ENCODE data around the gene PPA2.

The PPA2 gene

DNA sequence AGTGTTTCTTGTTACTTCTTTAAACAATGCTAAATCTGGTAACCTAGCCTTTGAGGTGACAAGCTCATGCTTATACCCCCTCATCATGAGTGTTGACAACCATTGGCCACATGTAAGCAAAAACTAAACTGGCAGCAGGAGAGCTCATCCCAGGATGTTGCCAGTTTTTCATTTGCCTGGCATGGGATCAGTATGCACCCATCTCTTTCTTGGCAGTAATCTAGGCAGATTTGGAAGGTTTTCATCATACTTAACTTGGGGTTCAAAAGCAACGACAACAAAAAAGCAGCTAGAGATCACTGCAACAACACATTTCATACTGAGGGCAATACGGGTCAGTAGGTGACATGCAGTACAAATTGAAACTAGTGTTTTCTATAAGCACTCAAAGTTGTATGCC is 122.0 kb downstream of the PPA2 start:
- Histone ChIP-seq H3K4me3 (ENCODE audit: low read depth, low read length) (no peak overlapping the region), H3K9me3 (no peaks in the 10 kb centered on the region), H3K36me3 (no peaks in the 10 kb centered on the region), H3K27me3 (no peaks in the 10 kb centered on the region), H3K4me1 (no peaks in the 10 kb centered on the region)
- no peak for DNase-seq
- TF ChIP-seq, protein P1, sequence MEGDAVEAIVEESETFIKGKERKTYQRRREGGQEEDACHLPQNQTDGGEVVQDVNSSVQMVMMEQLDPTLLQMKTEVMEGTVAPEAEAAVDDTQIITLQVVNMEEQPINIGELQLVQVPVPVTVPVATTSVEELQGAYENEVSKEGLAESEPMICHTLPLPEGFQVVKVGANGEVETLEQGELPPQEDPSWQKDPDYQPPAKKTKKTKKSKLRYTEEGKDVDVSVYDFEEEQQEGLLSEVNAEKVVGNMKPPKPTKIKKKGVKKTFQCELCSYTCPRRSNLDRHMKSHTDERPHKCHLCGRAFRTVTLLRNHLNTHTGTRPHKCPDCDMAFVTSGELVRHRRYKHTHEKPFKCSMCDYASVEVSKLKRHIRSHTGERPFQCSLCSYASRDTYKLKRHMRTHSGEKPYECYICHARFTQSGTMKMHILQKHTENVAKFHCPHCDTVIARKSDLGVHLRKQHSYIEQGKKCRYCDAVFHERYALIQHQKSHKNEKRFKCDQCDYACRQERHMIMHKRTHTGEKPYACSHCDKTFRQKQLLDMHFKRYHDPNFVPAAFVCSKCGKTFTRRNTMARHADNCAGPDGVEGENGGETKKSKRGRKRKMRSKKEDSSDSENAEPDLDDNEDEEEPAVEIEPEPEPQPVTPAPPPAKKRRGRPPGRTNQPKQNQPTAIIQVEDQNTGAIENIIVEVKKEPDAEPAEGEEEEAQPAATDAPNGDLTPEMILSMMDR (IDR thresholded peaks at IDR 0.05; ENCODE audit: low read depth, low read length) = no peak

DNA sequence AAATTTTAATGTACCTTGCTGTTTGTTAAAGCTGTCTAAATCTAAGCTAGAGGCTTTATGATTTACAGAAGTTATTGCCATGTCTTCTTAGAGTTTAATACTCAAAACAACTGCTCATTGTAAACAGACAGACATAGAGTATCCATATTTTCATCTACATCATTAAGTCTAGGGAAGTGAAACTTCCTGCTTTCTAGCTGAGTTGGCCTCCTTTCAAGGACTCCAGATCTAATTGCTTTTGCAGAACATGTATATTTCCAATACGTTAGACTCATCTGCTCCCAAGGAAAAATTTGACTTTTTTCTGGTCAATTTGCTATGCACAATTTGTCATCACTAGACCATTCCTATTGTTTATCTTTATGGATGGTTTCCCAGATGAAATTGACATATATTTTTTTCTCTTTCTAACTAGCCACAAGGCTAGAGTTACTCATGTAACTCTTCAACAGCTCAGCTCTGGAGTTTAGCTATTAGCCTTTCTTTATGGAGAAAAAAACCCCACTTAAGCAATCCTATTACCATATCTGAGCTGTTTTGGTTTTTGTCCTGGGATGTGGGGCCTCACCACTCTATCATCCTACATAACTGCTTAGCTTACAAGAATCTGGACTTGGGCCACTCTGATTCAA is 122.9 kb downstream of the PPA2 start:
- TF ChIP-seq, protein P1 (IDR thresholded peaks at IDR 0.05; ENCODE audit: low read depth, low read length) = no peak

DNA sequence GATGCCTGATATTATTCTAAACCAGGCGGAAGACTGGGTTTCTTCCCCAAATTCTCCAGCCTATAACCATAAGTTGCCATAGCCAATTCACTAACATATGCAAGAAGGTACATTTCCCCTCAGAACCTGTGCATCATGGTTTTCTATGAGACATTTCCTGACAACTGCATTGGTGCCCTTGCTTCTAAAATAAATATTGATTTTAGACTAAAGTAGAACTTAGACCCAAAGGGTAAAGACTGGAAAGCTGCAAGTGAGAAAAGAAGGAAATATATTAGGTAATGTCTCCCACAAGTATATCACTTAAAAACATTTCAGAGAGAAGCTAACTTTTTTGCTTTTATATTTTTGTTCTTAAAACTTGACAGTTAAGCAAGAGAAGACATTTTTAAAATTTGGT is 125.1 kb downstream of the PPA2 start:
- H3K4me3 ChIP-seq (ENCODE audit: low read depth, low read length) = no peak overlapping the region
- DNase-seq = no peak
- no peaks in the 10 kb centered on the region for H3K9me3 ChIP-seq
- no peaks in the 10 kb centered on the region for H3K36me3 ChIP-seq
- no peaks in the 10 kb centered on the region for H3K27me3 ChIP-seq
- TF ChIP-seq, protein P1 (IDR thresholded peaks at IDR 0.05; ENCODE audit: low read depth, low read length) = no peak
- no peaks in the 10 kb centered on the region; the same call in 1 of the 2 replicates for H3K4me1 ChIP-seq

More for the DNA sequence above, 122.9 kb downstream of the PPA2 start:
- Histone ChIP-seq H3K27me3 (no peaks in the 10 kb centered on the region), H3K4me3 (ENCODE audit: low read depth, low read length) (no peak overlapping the region), H3K4me1 (no peaks in the 10 kb centered on the region), H3K36me3 (no peaks in the 10 kb centered on the region), H3K9me3 (no peaks in the 10 kb centered on the region)
- DNase-seq = no peak

DNA sequence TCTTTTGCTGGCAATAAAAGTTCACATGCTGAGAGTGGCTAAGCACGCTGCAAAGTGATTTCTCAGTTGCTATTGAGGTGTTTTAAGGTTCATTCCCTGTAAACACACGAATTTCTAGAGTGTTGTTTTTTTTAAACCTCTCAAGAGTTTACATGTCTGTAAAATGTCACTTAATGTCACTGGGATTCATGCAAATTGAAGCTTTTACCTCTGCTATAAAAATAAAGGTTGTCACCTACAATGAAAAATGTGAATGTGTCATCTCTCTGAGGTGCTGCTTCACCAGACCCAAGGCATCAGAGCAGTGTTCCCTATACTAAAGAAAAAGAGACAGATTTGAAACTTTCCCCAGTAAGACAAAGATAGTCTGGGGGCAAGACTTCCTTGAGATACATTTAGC is 127.0 kb downstream of the PPA2 start:
- no peaks in the 10 kb centered on the region for H3K27me3 ChIP-seq
- TF ChIP-seq, protein P1 (IDR thresholded peaks at IDR 0.05; ENCODE audit: low read depth, low read length) = no peak
- H3K36me3 ChIP-seq = no peaks in the 10 kb centered on the region

DNA sequence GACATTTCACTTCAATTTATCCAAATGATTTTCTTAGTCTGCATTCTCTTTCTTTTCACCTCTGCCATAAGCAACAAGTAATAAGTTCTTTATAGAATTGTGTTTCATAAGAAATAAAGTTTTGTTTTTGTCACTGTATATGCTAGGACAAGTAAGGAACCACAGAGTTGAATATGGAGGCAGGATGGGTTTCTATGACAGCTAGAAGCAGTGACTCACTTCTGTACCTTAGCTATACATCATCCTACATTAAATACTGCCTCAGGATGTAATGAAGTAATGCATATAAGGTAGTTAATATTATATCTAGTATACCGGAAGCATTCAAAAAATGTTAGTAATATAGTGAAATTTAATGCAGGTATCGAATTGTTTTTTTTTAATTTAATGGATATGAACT is 128.0 kb downstream of the PPA2 start:
- TF ChIP-seq, protein P1 (IDR thresholded peaks at IDR 0.05; ENCODE audit: low read depth, low read length) = no peak
- H3K27me3 ChIP-seq = no peaks in the 10 kb centered on the region
- no peaks in the 10 kb centered on the region for H3K36me3 ChIP-seq
- H3K9me3 ChIP-seq = no peaks in the 10 kb centered on the region
- DNase-seq = no peak
- no peaks in the 10 kb centered on the region; the same call in 1 of the 2 replicates for H3K4me1 ChIP-seq
- H3K4me3 ChIP-seq (ENCODE audit: low read depth, low read length) = no peak overlapping the region

More for the DNA sequence above, 127.0 kb downstream of the PPA2 start:
- H3K4me1 ChIP-seq = no peaks in the 10 kb centered on the region; the same call in 1 of the 2 replicates
- H3K9me3 ChIP-seq = no peaks in the 10 kb centered on the region
- no peak for DNase-seq
- no peak overlapping the region for H3K4me3 ChIP-seq (ENCODE audit: low read depth, low read length)

DNA sequence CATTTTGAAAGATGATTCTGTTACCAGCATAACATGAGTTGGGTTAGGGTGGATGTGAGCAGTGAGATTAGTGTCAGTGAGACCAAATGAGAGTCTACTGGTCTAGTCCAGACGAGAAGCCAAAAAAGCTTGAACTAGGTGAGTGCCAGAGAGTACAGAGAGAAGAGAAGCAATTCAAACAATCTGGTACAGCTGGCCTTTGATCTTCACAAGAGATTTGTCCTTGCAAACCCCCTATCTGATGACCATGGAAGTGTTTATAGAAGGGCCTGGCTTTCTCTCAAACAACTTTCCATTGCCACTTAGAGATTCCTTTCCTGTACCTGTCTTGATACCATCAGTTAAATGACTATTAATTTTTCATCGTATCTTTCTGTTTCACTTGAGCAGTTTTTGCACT is 128.5 kb downstream of the PPA2 start:
- H3K36me3 ChIP-seq = no peaks in the 10 kb centered on the region
- no peak overlapping the region for H3K4me3 ChIP-seq (ENCODE audit: low read depth, low read length)
- no peaks in the 10 kb centered on the region; the same call in 1 of the 2 replicates for H3K4me1 ChIP-seq
- TF ChIP-seq, protein P1 (IDR thresholded peaks at IDR 0.05; ENCODE audit: low read depth, low read length) = no peak; the same call in 1 of the 2 replicates
- no peaks in the 10 kb centered on the region for H3K9me3 ChIP-seq
- no peak for DNase-seq
- no peaks in the 10 kb centered on the region for H3K27me3 ChIP-seq

Measured in BE2C (cell line).